Right renal cortex interstitium (tissue), 3 donors: ENCODE data around the gene PKD2L2. TPM values are rescaled to one million over a fixed set of nuclear protein-coding genes. Genes with fewer than 3 reads are reported as not detected.

ENCODE experiments used
- DNase-seq, 3 donors: peaks; one replicate each; pipeline ENCODE4 v3.0.0-alpha.2; 2013; ENCODE audit warnings: low read depth in 3 of 3, low spot score in 2 of 3
- polyA plus RNA-seq, 3 donors: library from polyadenylated mRNA; unstranded; fragments of 120-200 nt; gene quantifications; one replicate each; pipeline ENCODE4 v1.2.1, GENCODE V29; 2013; ENCODE audit not compliant: insufficient read length in 3 of 3

The PKD2L2 gene
- polyA plus RNA-seq, 3 donors, result 0.26 to 0.44 TPM; not detected in 1

DNA sequence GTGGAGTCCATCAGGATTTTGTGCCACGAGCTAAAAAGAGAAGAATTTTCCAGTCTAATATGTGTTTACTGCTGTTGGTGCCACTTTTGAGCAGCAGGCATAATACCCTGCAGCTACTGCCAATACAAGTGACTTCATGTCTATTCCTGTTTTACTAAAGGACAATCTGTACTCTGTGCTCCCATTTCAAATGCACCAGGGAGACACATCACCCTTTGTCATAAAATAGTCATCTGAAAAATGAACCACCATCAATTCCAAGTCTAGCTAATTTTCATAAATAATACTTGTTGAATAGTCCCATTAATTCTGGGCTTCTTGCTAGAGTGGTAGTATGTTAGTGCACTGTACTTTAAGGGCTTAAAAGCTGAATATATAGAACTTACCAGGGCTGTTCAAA is 8.9 kb upstream of the PKD2L2 start:
- no peak for DNase-seq

- no peak for DNase-seq
Measured at GRCh38 chr5:137887831-137888230, 1.4 kb upstream of the PKD2L2 start.

DNA sequence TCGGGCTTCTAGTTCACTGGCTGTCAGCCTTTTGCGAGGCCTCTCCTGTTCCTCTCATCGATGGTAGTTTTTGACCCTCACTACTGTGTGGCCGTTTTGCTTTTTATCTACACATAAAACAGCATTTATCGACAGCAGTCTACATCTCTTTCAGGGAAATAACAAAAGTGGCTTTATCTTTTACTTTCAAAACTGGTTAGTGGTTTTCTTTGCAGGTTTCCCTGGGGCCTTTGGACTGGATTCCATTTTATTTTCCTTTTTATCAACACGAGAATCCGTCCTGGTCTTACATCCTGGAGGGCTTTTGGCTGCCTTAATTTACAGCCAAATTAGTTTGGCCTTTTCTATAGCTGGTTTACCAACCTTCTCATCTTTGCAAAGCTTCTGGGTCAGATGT is 793 bp upstream of the PKD2L2 start:
- peak in 2 of 3 donors; percentile 3 to 10 for DNase-seq

GRCh38 chr5:137890845-137891244 is 1.6 kb downstream of the PKD2L2 start:
- DNase-seq, result no peak

DNA sequence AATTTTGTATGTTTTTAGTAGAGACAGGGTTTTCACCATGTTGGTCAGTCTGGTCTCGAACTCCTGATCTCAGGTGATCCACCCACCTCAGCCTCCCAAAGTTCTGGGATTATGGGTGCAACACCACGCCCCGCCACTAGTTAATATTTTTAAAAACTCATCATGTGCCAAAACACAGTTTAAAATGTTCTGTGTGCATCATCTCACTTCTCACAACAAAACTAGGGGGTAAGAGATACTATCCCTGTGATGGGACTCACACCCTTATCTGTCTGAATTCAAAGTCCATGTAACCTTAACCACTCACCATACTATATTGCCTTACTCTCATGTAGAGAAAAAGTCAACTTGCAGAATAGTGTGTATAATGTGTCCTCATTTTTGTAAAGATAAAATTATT is 2.6 kb downstream of the PKD2L2 start:
- DNase-seq, result no peak

DNA sequence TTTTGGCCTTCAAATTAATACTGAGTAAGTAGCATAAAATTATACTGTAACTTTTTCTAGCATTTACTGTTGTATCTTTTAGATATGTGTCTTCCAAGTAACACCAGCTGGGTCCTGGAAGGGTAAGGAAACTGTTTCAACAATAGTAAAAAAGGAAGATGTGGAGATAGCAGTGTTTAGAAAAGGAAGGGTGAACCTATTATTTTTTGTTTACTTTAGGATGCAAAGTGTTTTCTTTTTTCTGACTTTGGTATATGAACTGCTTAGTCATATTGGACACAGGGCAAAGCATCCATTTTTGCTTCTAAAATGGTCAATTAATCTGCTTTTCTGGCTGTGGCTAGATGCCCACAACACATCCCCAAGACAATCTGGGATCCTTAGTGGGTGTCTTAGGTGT is 5.3 kb downstream of the PKD2L2 start:
- no peak for DNase-seq

- DNase-seq, result no peak
Measured at GRCh38 chr5:137896560-137896959, 7.3 kb downstream of the PKD2L2 start.

GRCh38 chr5:137899493-137899892 is 10.2 kb downstream of the PKD2L2 start:
- no peak for DNase-seq

DNA sequence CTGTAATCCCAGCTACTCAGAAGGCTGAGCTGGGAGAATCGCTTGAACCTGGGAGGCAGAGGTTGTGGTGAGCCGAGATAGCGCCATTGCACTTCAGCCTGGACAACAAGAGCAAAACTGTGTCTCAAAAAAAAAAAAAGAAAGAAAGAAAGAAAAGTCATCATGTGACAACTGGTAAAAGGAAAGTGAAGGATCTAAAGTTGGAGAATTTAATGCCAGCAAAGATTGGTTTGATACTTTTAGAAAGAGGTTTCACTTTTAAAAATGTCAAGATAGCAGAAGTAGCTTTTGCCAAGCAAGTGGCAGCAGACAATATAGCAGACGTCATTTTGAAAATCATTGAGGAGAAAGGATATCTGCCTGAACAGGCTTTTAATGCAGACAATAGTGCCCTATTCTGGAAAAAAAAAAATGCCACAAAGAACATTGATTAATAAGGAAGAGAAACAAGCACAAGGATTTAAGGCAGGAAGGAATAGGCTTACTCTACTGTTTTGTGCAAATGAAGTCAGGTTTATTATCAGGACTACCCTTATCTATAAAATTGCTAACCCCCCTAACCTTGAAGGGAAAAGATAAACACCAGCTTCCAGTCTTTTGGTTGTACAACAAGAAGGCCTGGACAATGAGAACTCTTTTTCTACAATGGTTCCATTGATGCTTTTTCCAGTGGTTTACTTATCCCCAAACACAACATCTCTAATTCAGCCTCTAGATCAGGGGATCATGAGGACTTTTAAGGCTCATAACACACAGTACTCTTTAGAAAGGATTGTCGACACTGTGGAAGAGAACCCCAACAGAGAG is 12.0 kb downstream of the PKD2L2 start:
- DNase-seq, result no peak

- DNase-seq, result no peak
Measured at GRCh38 chr5:137902408-137903133, 13.3 kb downstream of the PKD2L2 start.

DNA sequence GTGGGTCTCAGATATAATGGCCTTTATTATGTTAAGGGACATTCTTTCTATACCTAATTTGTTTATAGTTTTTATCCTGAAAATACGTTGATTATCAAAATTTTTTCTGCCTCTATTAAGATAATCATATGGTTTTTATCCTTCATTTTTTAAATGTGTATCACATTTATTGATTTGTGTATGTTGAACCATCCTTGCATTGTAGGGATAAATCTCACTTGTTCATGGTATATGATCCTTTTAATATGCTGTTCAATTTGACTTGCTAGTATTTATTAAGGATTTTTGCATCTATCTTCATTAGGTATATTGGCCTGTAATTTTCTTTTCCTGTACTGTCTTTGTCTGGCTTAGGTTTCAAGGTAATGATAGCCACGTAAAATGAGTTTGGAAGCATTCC is 25.5 kb downstream of the PKD2L2 start:
- DNase-seq, result no peak

DNA sequence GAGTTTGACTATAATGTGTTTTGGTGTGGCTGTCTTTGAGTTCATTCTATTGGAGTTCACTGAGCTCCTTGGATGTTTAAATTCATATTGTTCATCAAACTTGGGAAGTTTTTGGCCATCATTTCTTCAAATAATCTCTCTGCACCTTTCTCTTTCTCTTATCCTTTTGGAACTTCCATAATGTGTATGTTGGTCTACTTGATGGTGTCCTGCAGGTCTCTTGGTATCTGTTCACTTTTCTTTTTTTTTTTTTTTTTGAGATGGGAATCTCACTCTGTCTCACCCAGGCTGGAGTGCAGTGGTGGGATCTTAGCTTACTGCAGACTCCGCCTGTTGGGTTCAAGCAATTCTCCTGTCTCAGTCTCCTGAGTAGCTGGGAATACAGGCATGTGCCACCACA is 27.7 kb downstream of the PKD2L2 start:
- no peak for DNase-seq

DNA sequence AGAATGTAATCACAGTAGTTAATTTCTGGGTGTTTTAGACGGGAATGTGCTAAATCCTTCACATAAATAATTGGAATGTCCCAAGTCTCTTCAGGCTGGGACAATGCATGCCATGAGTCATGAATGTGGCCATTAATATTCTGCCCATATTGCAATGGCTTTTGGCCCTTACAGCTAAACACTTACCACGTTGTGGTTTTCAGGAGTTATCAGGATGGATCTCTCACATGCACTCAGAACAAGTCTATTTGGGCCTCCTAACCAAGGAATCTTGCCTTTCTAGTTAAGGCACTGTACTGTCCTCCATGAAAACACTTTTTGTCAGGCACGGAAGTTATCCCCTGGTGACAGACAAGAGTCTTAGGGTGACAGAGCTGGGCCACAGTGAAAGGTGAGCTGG is 32.7 kb downstream of the PKD2L2 start:
- DNase-seq, result no peak

- no peak for DNase-seq
Measured at GRCh38 chr5:137923856-137924255, 34.6 kb downstream of the PKD2L2 start.

DNA sequence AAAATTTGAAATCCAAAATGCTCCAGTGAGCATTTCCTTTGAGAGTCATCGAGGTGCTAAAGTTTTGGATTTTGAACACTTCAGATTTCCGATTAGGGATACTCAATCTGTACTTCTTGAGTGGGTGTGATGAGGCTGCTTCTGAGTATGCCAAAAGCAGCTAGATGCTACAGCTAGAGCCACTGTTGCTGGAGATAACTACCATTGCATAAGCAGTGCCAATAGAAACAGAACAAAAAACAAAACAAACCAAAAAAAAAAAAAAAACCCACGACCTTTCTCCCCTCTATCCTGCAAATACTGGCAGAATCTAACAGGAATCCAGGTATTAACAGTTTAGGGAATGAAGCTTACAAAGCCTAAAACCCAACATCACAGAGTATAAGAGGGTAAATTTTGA is 43.5 kb downstream of the PKD2L2 start:
- DNase-seq, result no peak

- no peak for DNase-seq
Measured at GRCh38 chr5:137933491-137933911, 44.2 kb downstream of the PKD2L2 start.

GRCh38 chr5:137935190-137935589 is 45.9 kb downstream of the PKD2L2 start:
- DNase-seq, result no peak

DNA sequence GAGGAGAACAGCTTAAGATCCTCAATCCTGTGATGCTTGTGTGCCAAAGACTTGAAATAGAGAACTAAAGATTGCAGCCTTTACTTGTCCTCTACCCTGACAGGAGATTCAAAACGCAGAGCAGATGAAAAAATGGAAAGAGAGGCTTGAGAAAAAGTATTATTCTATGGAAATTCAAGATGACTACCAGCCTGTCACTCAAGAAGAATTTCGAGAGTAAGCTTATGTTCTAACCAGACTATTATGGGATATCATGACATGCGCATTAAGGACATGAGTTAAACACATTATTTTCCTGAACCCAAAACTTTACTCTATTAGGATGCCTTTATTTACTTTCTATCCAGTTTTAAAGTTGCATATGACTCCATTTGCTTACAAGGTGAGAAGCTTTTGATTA is 46.4 kb downstream of the PKD2L2 start:
- DNase-seq, result no peak

DNA sequence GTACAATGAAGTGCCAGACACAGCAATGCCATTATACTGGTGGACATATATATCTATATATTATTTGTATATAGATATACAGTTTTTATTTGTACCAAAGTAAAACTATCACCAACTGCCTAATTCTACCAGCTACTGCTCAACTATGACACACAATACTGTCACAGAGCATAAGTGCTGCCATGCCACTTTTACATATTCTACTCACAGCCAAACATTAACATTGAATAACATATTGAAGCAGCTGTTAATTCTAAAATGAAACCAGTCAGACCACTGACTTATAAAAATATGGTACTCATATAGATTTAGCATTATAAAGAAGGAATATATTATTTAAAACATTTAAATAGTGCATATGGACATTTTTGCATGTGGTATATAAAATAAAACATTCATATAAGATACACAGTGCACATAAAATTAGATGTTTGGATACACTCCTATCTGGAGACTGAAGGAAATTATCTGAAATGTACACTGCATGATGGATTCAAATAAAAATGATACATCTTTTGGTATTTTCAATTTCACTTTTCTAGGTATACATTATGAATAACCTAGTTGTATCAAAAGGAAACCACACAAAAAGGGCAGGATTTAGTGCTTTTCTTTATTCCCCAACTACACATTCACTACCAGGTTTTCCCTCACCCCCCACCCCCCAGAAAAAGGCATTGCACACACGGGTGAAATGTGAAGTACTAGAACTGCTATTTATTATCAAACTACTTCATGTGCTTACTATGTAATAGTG is 48.9 kb downstream of the PKD2L2 start:
- DNase-seq, result no peak

GRCh38 chr5:137938751-137939143 is 49.5 kb downstream of the PKD2L2 start:
- DNase-seq, result no peak

DNA sequence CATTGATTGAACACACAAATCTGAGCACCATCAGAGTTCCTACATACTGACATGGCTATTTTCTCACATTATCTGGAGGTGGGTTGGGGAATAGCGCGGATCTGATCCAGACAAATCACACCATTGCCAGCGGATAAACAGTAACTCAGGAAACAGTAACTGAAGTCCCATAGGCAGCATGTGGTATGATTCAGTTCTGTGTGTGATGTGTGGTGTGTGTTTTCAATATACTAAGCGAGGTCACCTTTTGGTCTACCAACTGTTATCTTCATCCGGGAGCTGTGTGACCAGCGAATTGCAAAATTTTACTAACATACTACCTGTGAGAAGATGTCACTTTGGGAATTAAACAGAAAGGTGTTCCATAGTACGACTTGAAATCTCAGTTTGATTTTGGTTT is 50.1 kb downstream of the PKD2L2 start:
- no peak for DNase-seq
